Measurements from ENCODE around the gene BLNK. TPM values are rescaled to one million over a fixed set of nuclear protein-coding genes. Genes with fewer than 3 reads are reported as not detected.

Gene BLNK
- total RNA-seq = 10 to 100 TPM; 13.5 to 55.4 TPM

DNA sequence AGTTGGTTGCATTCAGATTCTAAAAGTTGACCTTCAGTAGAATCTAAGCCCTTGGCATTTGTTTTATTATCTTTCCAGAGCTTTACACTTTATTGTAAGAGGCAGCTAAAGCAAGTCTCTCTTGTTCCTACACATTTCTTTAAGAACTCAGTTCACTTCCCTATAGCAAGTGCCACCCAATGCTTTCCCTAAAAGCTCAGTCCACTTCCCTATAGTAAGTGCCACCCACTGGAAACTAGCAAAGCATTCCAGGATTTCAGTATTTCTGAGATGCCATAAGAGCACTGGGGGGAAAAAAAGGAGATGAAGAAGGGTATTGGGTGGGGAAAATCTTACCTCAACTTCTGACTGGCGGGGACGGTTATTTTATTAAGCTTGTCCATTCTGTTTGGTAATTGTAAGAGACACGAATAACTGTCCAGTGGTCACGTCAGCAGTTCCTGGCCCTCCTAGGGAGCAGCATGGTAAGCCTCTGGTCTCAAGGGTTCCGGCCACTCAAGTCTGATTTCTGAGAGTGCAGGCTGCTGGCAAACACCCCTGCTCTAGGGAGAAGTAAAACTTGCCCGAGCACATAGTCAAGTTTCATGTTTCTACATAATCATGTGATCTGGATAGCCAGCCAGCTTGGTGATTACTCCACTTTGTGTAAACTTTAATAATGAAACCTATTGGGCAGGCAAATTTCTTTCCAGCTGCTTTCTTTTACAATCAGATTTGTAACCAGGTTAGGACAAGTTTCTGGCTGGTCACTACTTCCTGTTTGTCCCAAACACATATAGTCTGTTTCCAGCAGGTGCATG, at the start of gene BLNK:
BLNK (minus strand) TSS at position 554 of the 800 bp plus-strand sequence; CDS start at position 383, 171 bp downstream.
- Histone ChIP-seq H3K4me1 (peaks cover 65% of the 10 kb centered on the region), H3K9me3 (no peaks in the 10 kb centered on the region), H3K36me3 (replicated peaks in 1 of 2; ENCODE audit: insufficient read depth in 1 of 2, low read depth in 2 of 2) (no peaks in the 10 kb centered on the region), H3K27ac (peak within 1 kb of the TSS; percentile 82 to 92 (median 82)), H3K4me3 (peak within 1 kb of the TSS in 1 of 2 donors; percentile 13), H3K27me3 (no peaks in the 10 kb centered on the region)
- 4 to 20% methylated on average over 6 of the region's 6 CpGs for WGBS, 2 donors
- ATAC-seq (peak; percentile 97), DNase-seq (peak; percentile 85 to 94 (median 91))
- intact Hi-C loops (cut with DNase I) = no loop called here
- TF ChIP-seq, protein P1, sequence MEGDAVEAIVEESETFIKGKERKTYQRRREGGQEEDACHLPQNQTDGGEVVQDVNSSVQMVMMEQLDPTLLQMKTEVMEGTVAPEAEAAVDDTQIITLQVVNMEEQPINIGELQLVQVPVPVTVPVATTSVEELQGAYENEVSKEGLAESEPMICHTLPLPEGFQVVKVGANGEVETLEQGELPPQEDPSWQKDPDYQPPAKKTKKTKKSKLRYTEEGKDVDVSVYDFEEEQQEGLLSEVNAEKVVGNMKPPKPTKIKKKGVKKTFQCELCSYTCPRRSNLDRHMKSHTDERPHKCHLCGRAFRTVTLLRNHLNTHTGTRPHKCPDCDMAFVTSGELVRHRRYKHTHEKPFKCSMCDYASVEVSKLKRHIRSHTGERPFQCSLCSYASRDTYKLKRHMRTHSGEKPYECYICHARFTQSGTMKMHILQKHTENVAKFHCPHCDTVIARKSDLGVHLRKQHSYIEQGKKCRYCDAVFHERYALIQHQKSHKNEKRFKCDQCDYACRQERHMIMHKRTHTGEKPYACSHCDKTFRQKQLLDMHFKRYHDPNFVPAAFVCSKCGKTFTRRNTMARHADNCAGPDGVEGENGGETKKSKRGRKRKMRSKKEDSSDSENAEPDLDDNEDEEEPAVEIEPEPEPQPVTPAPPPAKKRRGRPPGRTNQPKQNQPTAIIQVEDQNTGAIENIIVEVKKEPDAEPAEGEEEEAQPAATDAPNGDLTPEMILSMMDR (IDR thresholded peaks at IDR 0.05) = no peak
- TF ChIP-seq POLR2A (IDR thresholded peaks at IDR 0.05) = peak; percentile 71 to 94 (median 94)

DNA sequence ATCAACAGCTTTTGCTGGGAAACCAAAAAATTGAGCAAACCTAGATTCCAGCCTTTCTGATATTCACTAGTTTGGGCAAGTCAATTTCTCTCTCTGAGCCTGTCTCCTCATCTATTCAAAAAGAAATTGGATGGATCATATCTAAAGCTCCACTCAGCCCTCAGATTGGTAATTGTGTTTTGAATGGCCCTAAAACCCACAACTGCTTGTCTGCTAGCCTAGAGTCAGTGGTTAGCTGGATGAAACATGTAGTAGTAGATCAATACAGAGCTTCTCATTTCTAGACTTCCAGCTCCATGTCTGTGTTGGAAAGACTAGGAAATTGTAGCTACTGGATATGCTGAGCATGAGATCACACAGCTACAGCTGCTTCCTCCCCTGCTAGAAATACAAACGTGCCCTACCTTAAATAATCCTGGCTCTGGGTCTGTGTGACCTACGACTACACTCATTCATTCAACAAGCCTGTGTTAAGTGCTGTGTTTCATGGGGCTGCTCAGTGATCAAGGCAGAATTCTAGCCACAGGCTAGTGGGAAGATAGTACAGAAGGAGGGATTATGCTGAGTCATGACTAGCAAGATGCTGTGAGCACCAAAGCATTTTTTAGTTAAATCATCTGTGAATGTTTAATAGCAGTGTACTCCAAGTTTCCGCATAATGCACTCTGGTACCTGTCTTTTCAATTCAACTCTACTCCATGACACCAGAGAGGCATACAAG, 48.5 kb upstream of the BLNK start:
- DNase-seq (no peak), ATAC-seq (peak; percentile 33)
- no peaks in the 10 kb centered on the region for H3K4me1 ChIP-seq
- TF ChIP-seq, protein P1 (IDR thresholded peaks at IDR 0.05) = no peak
- TF ChIP-seq POLR2A (IDR thresholded peaks at IDR 0.05) = no peak
- H3K27ac ChIP-seq = no peak overlapping the region
- WGBS, 2 donors = 16 to 29% methylated on average over 3 of the region's 3 CpGs
- intact Hi-C loops (cut with DNase I) = no loop called here
- H3K9me3 ChIP-seq = no peaks in the 10 kb centered on the region
- H3K4me3 ChIP-seq = no peak overlapping the region
- H3K27me3 ChIP-seq = no peaks in the 10 kb centered on the region
- no peaks in the 10 kb centered on the region for H3K36me3 ChIP-seq (replicated peaks in 1 of 2; ENCODE audit: insufficient read depth in 1 of 2, low read depth in 2 of 2)

DNA sequence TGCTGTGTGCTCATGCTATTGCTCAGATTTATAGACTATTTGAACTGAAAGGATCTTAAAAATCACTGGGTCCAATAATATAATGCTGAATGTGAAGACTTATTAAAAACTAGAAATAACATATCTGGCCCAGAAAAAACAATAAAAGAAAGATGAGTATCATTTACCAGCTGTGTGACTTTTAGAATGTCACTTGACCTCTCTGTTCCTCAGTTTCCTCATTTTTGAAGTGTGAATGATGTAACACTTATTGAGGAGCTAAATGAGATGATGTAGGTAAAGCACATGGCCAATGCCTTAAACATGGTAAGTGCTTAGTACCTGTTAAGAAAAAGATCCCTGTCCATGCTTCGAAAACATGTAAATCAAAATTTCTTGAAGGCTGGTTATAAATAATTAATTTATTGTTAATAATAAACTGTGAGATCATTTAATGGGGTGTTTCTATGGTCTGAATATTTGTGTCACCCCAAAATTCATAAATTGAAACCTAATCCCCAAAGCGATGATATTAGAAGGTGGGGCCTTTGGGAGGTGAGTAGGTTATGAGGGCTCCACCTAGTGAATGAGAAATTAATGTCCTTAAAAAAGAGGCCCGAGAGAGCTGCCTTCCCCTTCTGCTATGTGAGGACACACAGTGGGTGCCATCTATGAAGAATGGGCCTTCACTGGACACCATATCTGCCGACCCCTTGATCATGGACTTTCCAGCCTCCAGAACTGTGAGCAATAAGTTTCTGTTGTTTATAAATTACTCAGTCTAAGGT, 45.9 kb upstream of the BLNK start:
- H3K4me3 ChIP-seq = no peak overlapping the region
- no peaks in the 10 kb centered on the region for H3K4me1 ChIP-seq
- DNase-seq (no peak), ATAC-seq (no peak)
- no peaks in the 10 kb centered on the region for H3K36me3 ChIP-seq (replicated peaks in 1 of 2; ENCODE audit: insufficient read depth in 1 of 2, low read depth in 2 of 2)
- H3K27me3 ChIP-seq = no peaks in the 10 kb centered on the region
- intact Hi-C loops (cut with DNase I) = no loop called here
- H3K9me3 ChIP-seq = no peaks in the 10 kb centered on the region
- no peak overlapping the region for H3K27ac ChIP-seq
- no peak for TF ChIP-seq POLR2A (IDR thresholded peaks at IDR 0.05)
- TF ChIP-seq, protein P1 (IDR thresholded peaks at IDR 0.05) = no peak
- 74 to 82% methylated on average over 4 of the region's 4 CpGs for WGBS, 2 donors

- 64 to 68% methylated on average over 2 of the region's 2 CpGs for WGBS, 2 donors
- no peaks in the 10 kb centered on the region for H3K27me3 ChIP-seq
- ATAC-seq (no peak), DNase-seq (no peak)
- H3K27ac ChIP-seq = no peak overlapping the region
- no peaks in the 10 kb centered on the region for H3K36me3 ChIP-seq (replicated peaks in 1 of 2; ENCODE audit: insufficient read depth in 1 of 2, low read depth in 2 of 2)
- H3K4me3 ChIP-seq = no peak overlapping the region
- TF ChIP-seq POLR2A (IDR thresholded peaks at IDR 0.05) = no peak
- TF ChIP-seq, protein P1 (IDR thresholded peaks at IDR 0.05) = no peak
- intact Hi-C loops (cut with DNase I) = no loop called here
- H3K9me3 ChIP-seq = no peaks in the 10 kb centered on the region
- H3K4me1 ChIP-seq = no peaks in the 10 kb centered on the region
Observed at GRCh38 chr10:96313344-96313743, 42.0 kb upstream of the BLNK start.

All from body of pancreas (tissue), 4 donors.